HCT116 (cell line): ENCODE measurements around the gene LAMC3. TPM values are rescaled to one million over a fixed set of nuclear protein-coding genes. Genes with fewer than 3 reads are reported as not detected.

ENCODE experiments used
- ATAC-seq: fragments of 200-7000 bp; cut with Tn5 transposase; 2 replicates; pipeline ENCODE4 v1.9.1; 2020; ENCODE audit warnings: mild to moderate bottlenecking, moderate library complexity
- BruUV-seq: library from RNA; stranded (reverse); fragments of 400-500 nt; replicated peaks from 2 replicates; lab custom pipeline; 2021; lab: Mats Ljungman, UMichigan
- CTCF ChIA-PET: fragments of 300-600 bp; sonication (Branson Sonifier 250); formaldehyde crosslinking; loops from one replicate; lab custom pipeline; 2021; ENCODE audit warnings: antibody characterized with exemption; lab: Charles Lee
- POLR2A ChIA-PET: fragments of 300-600, 350-600 bp; sonication (Branson Sonifier 250); formaldehyde crosslinking; loops from one replicate; lab custom pipeline; 2021; ENCODE audit warnings: antibody characterized with exemption; lab: Charles Lee
- RAD21 ChIA-PET, 2 experiments: fragments of 300-600 bp; sonication (Branson Sonifier 250); formaldehyde crosslinking; loops; one replicate each; lab custom pipeline; 2023; ENCODE audit warnings: low total read pairs in 2 of 2; ENCODE audit not compliant: uncharacterized antibody in 2 of 2, unreplicated experiment in 2 of 2, low non-redundant PET in 1 of 2; lab: Charles Lee
- DNase-seq: peaks from one replicate; pipeline ENCODE4 v3.0.0-alpha.2; 2010; ENCODE audit warnings: low read depth, low spot score
- H2AFZ ChIP-seq: fragments of 200-600 bp; shearing (Covaris generic), sonication (generic); 2 replicates; pipeline ENCODE4 v1.6.1; 2017; ENCODE audit warnings: low read depth, mixed run types, mixed read lengths, antibody characterized with exemption, low read length; ENCODE audit not compliant: poor library complexity, severe bottlenecking
- H3K27ac ChIP-seq: 2 replicates; pipeline ENCODE4 v1.5.1; 2012; ENCODE audit warnings: low read depth, low read length
- H3K27me3 ChIP-seq: fragments of 200-600 bp; sonication (generic); 2 replicates; pipeline ENCODE4 v1.6.1; 2016; ENCODE audit warnings: mixed run types, low read length, mixed read lengths; ENCODE audit not compliant: insufficient read depth
- H3K36me3 ChIP-seq, 2 experiments: fragments of 200-500 bp in 1 of 2; fragments of 200-600 bp in 1 of 2; sonication (Bioruptor generic) in 1 of 2; sonication (generic) in 1 of 2; 2 replicates each; pipeline versions ENCODE4 v1.5.1 to v1.6.1; 2014 to 2016; ENCODE audit warnings: low read length in 2 of 2, inconsistent platforms in 1 of 2, mixed read lengths in 1 of 2, mixed run types in 1 of 2; ENCODE audit not compliant: insufficient read depth in 2 of 2, control insufficient read depth in 1 of 2
- H3K4me1 ChIP-seq, 2 experiments: fragments of 200-600 bp in 1 of 2; sonication (generic) in 1 of 2; 2 replicates each; pipeline versions ENCODE4 v1.5.1 to v1.6.1; 2012 to 2017; ENCODE audit warnings: low read length in 2 of 2, inconsistent platforms in 1 of 2, mild to moderate bottlenecking in 1 of 2, mixed read lengths in 1 of 2, mixed run types in 1 of 2, moderate library complexity in 1 of 2; ENCODE audit not compliant: insufficient read depth in 2 of 2, control insufficient read depth in 1 of 2
- H3K4me2 ChIP-seq: fragments of 200-600 bp; sonication (generic); 2 replicates; pipeline ENCODE4 v1.6.1; 2017; ENCODE audit warnings: mixed run types, low read length, mixed read lengths
- H3K4me3 ChIP-seq, 2 experiments: fragments of 200-600 bp in 1 of 2; sonication (generic) in 1 of 2; replicated peaks in 1 of 2; 2 replicates each; pipeline ENCODE4 v1.5.1; 2011 to 2016; ENCODE audit warnings: low read length in 2 of 2, control low read depth in 1 of 2, low read depth in 1 of 2, mild to moderate bottlenecking in 1 of 2, mixed read lengths in 1 of 2, mixed run types in 1 of 2
- H3K79me2 ChIP-seq: fragments of 200-600 bp; sonication (generic); 2 replicates; pipeline ENCODE4 v1.6.1; 2017; ENCODE audit warnings: mild to moderate bottlenecking, mixed run types, low read length, moderate library complexity, mixed read lengths; ENCODE audit not compliant: insufficient read depth
- H3K9ac ChIP-seq: fragments of 200-600 bp; sonication (generic); 2 replicates; pipeline ENCODE4 v1.6.1; 2016; ENCODE audit warnings: low read length, mixed read lengths
- H3K9me2 ChIP-seq: fragments of 200-600 bp; sonication (generic), shearing (Covaris generic); 2 replicates; pipeline ENCODE4 v1.6.1; 2017; ENCODE audit warnings: mixed run types, mild to moderate bottlenecking, moderate library complexity; ENCODE audit not compliant: insufficient read depth
- H3K9me3 ChIP-seq, 2 experiments: fragments of 200-500 bp in 1 of 2; fragments of 200-600 bp in 1 of 2; sonication (Bioruptor generic) in 1 of 2; sonication (generic) in 1 of 2; 2 replicates each; pipeline ENCODE4 v1.6.1; 2014 to 2017; ENCODE audit warnings: low read length in 2 of 2, mixed read lengths in 2 of 2, inconsistent platforms in 1 of 2, low read depth in 1 of 2, mild to moderate bottlenecking in 1 of 2, mixed run types in 1 of 2, moderate library complexity in 1 of 2; ENCODE audit not compliant: control insufficient read depth in 1 of 2, insufficient read depth in 1 of 2
- H4K20me1 ChIP-seq: fragments of 200-600 bp; sonication (generic), shearing (Covaris generic); 2 replicates; pipeline ENCODE4 v1.6.1; 2017; ENCODE audit warnings: mixed run types, mild to moderate bottlenecking, moderate library complexity; ENCODE audit not compliant: insufficient read depth
- FOSL1 ChIP-seq: IDR thresholded peaks from 2 replicates; pipeline ENCODE4 v1.6.1; 2012; ENCODE audit warnings: low read depth
- REST ChIP-seq: IDR thresholded peaks from 2 replicates; pipeline ENCODE4 v1.6.1; 2012; ENCODE audit warnings: low read depth
- SRF ChIP-seq: IDR thresholded peaks from 2 replicates; pipeline ENCODE4 v1.6.1; 2012; ENCODE audit warnings: low read depth
- TCF7L2 ChIP-seq: IDR thresholded peaks from 2 replicates; pipeline ENCODE4 v1.7.0; 2011; ENCODE audit warnings: borderline replicate concordance, inconsistent platforms; ENCODE audit not compliant: insufficient read depth, insufficient read length; ENCODE audit errors: extremely low read depth
- intact Hi-C: fragments of 100-400 bp; cut with micrococcal nuclease; formaldehyde crosslinking; loops from 2 replicates; pipeline ENCODE4 v1.10.0; 2022
- total RNA-seq: library from RNA; stranded (reverse); gene quantifications from one replicate; pipeline ENCODE4 v1.2.1, GENCODE V29; 2021; ENCODE audit not compliant: unreplicated experiment

LAMC3 gene
- total RNA-seq, 1 experiment from 2014 or later = 7.7 TPM

- intact Hi-C loops = no loop called here
- ChIA-PET POLR2A (no interaction called here), CTCF (no interaction called here), RAD21 (no interaction called here)
- no peak for DNase-seq
- Histone ChIP-seq H3K27me3 (no peaks in the 10 kb centered on the region), H3K4me3 (no peak overlapping the region), H3K79me2 (no peaks in the 10 kb centered on the region), H3K9ac (no peak overlapping the region), H3K27ac (no peak overlapping the region), H3K36me3 (peaks cover 0 to 5% of the 10 kb centered on the region in 2 experiments; a peak in 2 of 4 replicates), H3K4me2 (no peak overlapping the region), H2AFZ (no peak overlapping the region), H3K9me3 (no peaks in the 10 kb centered on the region), H3K4me1 (no peaks in the 10 kb centered on the region), H3K9me2 (no peaks in the 10 kb centered on the region), H4K20me1 (no peaks in the 10 kb centered on the region)
- no peak for ATAC-seq
- no TSS peak for BruUV-seq
- TF ChIP-seq TCF7L2 (no peak), FOSL1 (no peak), SRF (no peak), REST (no peak)
Observed at GRCh38 chr9:131116281-131117120, 107.5 kb downstream of the LAMC3 start.
